ENCODE measurements around the gene ANKS1A.

The ANKS1A gene

DNA sequence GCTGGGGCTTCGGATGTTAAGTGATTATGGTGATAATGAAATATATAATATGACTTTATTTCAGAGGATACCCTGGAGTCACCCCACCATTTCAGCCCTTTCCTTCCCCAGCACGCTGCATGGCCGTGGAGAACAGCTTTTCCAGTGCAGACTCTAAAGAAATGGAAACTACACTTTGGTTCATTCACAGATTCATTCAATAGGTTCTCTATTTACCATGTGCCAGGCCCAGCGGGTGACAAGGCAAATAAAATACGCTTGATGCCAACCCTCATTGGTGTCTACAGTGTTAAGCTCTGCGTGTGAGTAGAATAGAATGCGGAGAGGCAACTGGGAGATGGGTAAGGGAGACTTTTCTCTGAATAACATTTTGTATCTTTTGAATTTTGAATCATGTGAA is 162.3 kb downstream of the ANKS1A start:
- peak in 8 of 56 donors; percentile 21 to 40 (median 34) for DNase-seq

- no peak for DNase-seq
Measured at GRCh38 chr6:35051997-35052583, 163.0 kb downstream of the ANKS1A start.

- peak in 43 of 56 donors; percentile 21 to 75 (median 49) for DNase-seq
Measured at GRCh38 chr6:35052694-35053565, 163.9 kb downstream of the ANKS1A start.

DNA sequence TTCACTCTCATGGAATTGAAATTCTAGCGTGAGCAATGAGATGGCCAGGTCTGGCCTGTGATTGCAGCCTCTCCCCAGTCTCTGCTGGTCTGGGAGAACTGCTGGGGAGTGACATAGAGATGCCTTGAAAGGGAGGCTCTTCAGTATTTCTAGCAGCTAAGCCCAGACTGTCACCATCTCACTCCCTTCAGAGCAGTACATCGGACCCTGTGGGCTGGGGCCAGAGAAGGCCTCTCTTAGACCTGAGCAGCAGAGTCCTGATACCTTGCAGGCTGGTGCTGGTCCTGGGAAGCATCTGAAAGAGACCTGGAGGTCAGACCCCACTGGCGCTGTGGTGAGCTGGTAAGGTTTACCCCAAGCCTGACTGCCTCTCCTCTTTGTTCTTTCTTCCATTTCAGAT is 164.6 kb downstream of the ANKS1A start:
- DNase-seq = no peak

DNA sequence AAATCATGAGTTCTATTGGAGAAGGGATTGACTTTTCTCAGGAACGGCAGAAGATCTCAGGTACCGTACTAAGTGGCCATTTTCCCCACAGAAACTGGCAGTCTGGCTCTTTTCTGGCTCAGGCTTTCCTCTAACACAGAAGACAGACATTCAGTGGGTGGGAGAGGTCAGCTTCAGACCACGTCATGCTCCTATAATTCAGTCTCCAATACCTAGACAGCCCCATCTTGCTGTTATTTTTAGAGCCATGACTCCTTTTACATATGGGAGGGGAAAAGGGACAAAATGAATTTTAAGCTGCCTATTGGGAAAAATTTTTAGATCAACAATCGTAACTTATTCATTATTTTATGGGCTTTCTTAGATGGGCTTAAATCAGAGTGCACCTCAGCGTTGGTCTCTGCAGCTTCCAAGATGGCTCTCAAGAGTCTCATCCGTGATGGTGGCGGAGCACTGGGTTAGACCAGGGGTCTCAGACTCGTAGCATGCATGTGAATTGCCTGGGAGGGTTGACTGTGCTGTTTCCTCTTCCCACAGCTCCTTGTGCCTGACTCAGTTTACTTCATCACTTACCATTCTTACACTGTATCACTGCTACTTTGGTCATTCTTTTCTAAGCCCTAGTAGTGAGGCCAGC is 165.2 kb downstream of the ANKS1A start:
- DNase-seq = no peak

GRCh38 chr6:35054743-35055130 is 165.7 kb downstream of the ANKS1A start:
- DNase-seq = no peak

- no peak for DNase-seq
Measured at GRCh38 chr6:35055891-35056290, 166.8 kb downstream of the ANKS1A start.

GRCh38 chr6:35056952-35057351 is 167.9 kb downstream of the ANKS1A start:
- DNase-seq = no peak

- DNase-seq = peak in 3 of 56 donors; percentile 9 to 28 (median 18)
Measured at GRCh38 chr6:35057449-35058357, 168.6 kb downstream of the ANKS1A start.

DNA sequence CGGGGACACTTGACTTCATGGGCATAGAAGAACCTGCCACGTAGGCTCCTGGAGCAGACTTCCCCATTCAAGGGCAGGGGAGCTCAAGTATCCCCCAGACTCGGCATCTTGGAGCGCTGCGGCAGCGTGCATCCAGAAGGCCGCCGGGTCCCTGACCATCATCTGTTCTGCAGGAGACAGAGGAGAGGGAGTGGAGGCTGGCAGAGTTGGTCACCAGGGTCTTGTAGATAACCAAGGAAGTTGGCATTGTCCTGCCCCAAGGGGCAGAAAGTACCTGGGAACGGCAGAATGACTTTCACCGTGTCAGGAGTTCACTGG is 169.3 kb downstream of the ANKS1A start:
- DNase-seq = no peak

DNA sequence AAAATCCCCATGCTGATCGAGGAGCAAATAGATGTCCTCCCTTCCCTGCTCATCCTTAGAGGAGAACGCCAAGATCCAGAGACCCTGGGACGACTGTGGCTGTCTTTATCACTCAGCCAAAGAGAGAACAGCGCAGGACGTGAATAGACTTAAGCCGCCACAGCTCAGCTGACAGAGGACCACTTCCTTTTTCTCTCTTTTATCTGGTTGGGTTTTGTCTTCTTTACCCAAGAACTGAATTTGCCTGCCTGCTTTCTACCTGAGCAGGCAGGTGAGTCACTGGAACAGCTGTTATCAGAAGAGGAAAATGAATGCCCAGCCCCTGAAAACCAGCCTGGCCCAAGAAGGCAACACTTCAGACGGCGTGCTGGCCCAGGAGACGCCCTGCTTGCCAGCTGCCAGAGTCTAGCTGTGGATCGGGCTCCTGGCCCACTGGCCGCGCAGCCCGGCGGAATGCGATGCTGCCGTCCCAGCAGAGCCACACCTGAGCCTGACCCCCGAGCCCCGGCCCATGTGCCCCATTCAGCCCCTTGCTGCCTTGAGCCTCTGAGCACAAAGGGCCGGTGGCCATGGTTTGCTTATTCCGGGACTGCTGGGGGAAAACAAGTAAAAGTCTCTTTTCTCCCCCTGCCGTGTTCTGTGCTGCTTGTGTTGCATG is 169.9 kb downstream of the ANKS1A start:
- no peak for DNase-seq

GRCh38 chr6:35059596-35060345 is 170.7 kb downstream of the ANKS1A start:
- peak in 1 of 56 donors; percentile 35 for DNase-seq

DNA sequence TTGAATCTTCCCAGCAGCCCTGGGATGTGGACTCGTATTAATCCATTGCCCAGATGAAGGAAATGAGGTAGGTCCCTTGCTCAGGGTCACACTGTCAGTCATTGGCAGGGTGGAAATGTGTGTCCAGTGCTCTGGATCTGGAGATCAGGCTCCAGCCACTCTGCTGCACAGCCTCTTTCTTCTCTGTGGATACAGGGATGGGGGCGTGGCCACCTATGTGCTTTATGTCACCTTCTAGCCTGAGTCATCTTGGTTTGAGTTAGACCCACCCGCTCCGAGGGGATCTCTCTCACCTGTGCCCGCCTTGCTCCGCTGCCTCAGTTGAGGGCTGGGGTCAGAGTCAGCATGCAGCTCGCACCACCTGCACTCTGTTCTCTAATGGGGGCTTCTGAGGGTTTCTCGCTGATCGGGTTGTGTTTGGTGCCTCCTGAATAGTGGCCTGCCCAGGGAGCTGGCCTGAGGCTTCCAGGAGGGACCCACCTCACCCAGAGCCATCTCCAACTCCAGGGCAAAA is 172.1 kb downstream of the ANKS1A start:
- no peak for DNase-seq

DNA sequence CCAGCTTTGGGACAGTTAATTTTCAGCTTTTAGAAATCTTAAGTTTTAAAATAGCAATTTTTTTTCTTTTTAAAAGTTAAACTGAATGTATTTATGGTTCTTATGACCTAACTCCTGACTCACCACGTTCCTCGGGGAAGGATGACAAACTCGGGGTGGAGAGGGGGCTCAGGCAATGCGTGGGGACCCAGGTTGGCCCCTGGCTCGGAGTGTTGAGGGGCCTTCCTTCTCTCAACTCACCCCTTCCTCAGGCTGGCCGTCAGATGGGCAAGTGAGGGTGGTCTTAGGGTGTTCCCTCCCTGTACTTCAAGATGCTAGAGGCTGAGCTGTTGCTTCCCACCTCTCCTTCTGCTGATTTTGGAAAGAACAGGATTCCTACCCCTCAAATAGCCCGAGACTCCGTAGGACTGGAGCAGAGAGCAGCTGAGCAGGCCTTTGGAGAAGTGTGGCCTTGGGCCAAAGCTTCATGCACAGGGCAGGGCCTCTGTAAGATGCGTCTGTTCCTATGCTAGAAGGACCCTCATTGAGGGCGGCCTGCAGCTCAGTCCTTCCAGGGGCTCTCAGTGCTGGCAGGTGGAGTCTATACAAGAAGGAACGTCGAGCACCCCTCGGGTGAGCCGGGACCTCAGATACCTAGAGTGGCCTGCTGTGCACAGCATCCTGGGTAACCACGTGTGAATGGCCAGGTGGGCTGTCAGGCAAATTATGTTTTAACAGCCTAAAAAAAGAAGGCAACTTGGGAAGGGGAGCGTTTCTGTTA is 172.8 kb downstream of the ANKS1A start:
- DNase-seq = no peak

- no peak for DNase-seq
Measured at GRCh38 chr6:35062676-35063574, 173.9 kb downstream of the ANKS1A start.

- DNase-seq = no peak
Measured at GRCh38 chr6:35063701-35064280, 174.7 kb downstream of the ANKS1A start.

- DNase-seq = no peak
Measured at GRCh38 chr6:35064290-35064689, 175.2 kb downstream of the ANKS1A start.
